HG02623 (cell line): ENCODE measurements around the gene PLK5.
"Not testable (repeated sequence)": the region's sequence is repeated elsewhere in the genome, so short reads cannot be mapped to it uniquely, and the experiment has no call there.

ENCODE experiments used
- ATAC-seq: cut with Tn5 transposase; IDR thresholded peaks from one replicate; pipeline ENCODE4 v1.9.1; 2021; ENCODE audit warnings: moderate library complexity; ENCODE audit not compliant: unreplicated experiment

Gene PLK5

GRCh38 chr19:1524972-1525325 lies 1.1 kb downstream of the PLK5 start:
- ATAC-seq: no peak

GRCh38 chr19:1525343-1525742 lies 1.5 kb downstream of the PLK5 start:
- no peak for ATAC-seq

GRCh38 chr19:1526066-1526778 lies 2.3 kb downstream of the PLK5 start:
- ATAC-seq: no peak

- ATAC-seq: no peak
Measured at GRCh38 chr19:1526979-1527649, 3.2 kb downstream of the PLK5 start.

- ATAC-seq: no peak
Measured at GRCh38 chr19:1527650-1528309, 3.9 kb downstream of the PLK5 start.

- no peak for ATAC-seq
Measured at GRCh38 chr19:1528596-1529429, 4.9 kb downstream of the PLK5 start.

- ATAC-seq: no peak
Measured at GRCh38 chr19:1529430-1529816, 5.5 kb downstream of the PLK5 start.

- not testable (repeated sequence) for ATAC-seq
Measured at GRCh38 chr19:1530856-1531255, 7.0 kb downstream of the PLK5 start.

GRCh38 chr19:1531587-1531986 lies 7.7 kb downstream of the PLK5 start:
- no peak for ATAC-seq

GRCh38 chr19:1532003-1532402 lies 8.1 kb downstream of the PLK5 start:
- no peak for ATAC-seq

- ATAC-seq: no peak
Measured at GRCh38 chr19:1533510-1534150, 9.8 kb downstream of the PLK5 start.

GRCh38 chr19:1534972-1535371 lies 11.1 kb downstream of the PLK5 start:
- no peak for ATAC-seq

- ATAC-seq: not testable (repeated sequence)
Measured at GRCh38 chr19:1535699-1536098, 11.8 kb downstream of the PLK5 start.

GRCh38 chr19:1538978-1539377 lies 15.1 kb downstream of the PLK5 start:
- no peak for ATAC-seq

GRCh38 chr19:1539749-1540148 lies 15.9 kb downstream of the PLK5 start:
- ATAC-seq: not testable (repeated sequence)

GRCh38 chr19:1540365-1540925 lies 16.6 kb downstream of the PLK5 start:
- ATAC-seq: no peak

- no peak for ATAC-seq
Measured at GRCh38 chr19:1549332-1549945, 25.6 kb downstream of the PLK5 start.

- no peak for ATAC-seq
Measured at GRCh38 chr19:1551068-1552040, 27.5 kb downstream of the PLK5 start.

GRCh38 chr19:1553415-1553814 lies 29.5 kb downstream of the PLK5 start:
- ATAC-seq: no peak
